Activated CD4-positive, CD25-positive, alpha-beta regulatory T cell treated with anti-CD3 and anti-CD28 coated beads, Interleukin-2, amount 50 U/mL, for 72 hours (primary cell): ENCODE results near the gene SLC36A3.
"Not testable (repeated sequence)": the region's sequence is repeated elsewhere in the genome, so short reads cannot be mapped to it uniquely, and the experiment has no call there.

Experiments
- DNase-seq: peaks from one replicate; pipeline ENCODE4 v3.0.0; 2021

SLC36A3 gene

GRCh38 chr5:151236888-151237287 is 66.7 kb downstream of the SLC36A3 start:
- DNase-seq = no peak

GRCh38 chr5:151235239-151235571 is 68.4 kb downstream of the SLC36A3 start:
- not testable (repeated sequence) for DNase-seq

- DNase-seq = no peak
Measured at GRCh38 chr5:151234476-151235238, 68.9 kb downstream of the SLC36A3 start.

GRCh38 chr5:151233616-151234085 is 69.9 kb downstream of the SLC36A3 start:
- no peak for DNase-seq

GRCh38 chr5:151231359-151231758 is 72.2 kb downstream of the SLC36A3 start:
- DNase-seq = no peak

- DNase-seq = no peak
Measured at GRCh38 chr5:151230048-151230680, 73.4 kb downstream of the SLC36A3 start.

- no peak for DNase-seq
Measured at GRCh38 chr5:151228986-151229385, 74.6 kb downstream of the SLC36A3 start.

GRCh38 chr5:151227918-151228447 is 75.6 kb downstream of the SLC36A3 start:
- DNase-seq = no peak
